D721Med (cell line): Measurements from ENCODE around the gene PARP12.

Experiments
- DNase-seq: peaks from one replicate; pipeline ENCODE4 v3.0.0; 2011; ENCODE audit warnings: low spot score; ENCODE audit not compliant: insufficient read length
- FAIRE-seq: peaks from 2 replicates; lab custom pipeline; 2011; peaks lifted over from hg19 to GRCh38; lab: Jason Lieb, UNC
- TF ChIP-seq, protein P1 (sequence below): IDR thresholded peaks from 2 replicates; pipeline ENCODE4 v1.5.1; 2012; ENCODE audit warnings: mild to moderate bottlenecking, control low read depth; ENCODE audit not compliant: insufficient read depth; ENCODE audit errors: missing control alignments

The PARP12 gene

DNA sequence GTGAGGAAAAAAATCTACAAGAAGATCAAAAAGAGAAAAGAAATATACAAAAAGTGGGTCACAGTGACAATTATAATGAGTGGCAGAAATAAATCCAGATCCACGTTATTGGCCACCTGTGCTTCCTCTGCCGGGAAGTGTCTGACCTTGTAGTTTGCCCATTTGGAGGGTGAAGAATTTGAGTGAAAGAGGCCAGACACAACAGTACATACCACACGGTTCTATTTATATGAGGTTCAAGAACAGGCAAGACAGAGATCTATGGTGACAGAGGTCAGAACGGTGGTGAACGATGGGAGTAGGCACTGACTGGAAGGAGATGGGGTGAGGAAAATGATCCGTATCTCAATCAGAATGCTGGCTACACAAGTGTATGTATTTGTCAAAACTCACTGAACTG is 17.1 kb downstream of the PARP12 start:
- no peak for FAIRE-seq
- TF ChIP-seq, protein P1, sequence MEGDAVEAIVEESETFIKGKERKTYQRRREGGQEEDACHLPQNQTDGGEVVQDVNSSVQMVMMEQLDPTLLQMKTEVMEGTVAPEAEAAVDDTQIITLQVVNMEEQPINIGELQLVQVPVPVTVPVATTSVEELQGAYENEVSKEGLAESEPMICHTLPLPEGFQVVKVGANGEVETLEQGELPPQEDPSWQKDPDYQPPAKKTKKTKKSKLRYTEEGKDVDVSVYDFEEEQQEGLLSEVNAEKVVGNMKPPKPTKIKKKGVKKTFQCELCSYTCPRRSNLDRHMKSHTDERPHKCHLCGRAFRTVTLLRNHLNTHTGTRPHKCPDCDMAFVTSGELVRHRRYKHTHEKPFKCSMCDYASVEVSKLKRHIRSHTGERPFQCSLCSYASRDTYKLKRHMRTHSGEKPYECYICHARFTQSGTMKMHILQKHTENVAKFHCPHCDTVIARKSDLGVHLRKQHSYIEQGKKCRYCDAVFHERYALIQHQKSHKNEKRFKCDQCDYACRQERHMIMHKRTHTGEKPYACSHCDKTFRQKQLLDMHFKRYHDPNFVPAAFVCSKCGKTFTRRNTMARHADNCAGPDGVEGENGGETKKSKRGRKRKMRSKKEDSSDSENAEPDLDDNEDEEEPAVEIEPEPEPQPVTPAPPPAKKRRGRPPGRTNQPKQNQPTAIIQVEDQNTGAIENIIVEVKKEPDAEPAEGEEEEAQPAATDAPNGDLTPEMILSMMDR: no peak
- DNase-seq: no peak

DNA sequence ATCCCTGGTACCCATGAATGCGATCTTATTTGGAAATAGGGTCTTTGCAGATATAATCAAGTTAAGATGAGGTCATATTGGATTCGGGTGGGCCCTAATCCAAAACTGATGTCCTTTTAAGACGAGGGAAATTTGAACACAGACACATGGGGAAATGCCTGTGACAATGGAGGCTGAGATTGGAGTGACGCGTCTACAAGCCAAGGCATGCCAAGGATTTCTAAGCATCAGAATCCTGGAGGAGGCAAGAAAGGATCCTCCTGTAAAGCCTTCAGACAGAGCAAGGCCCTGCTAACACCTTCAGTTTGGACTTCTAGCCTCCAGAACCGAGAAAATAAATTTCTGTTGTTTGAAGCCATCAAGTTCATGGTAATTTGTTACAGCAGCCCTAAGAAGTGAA is 18.5 kb downstream of the PARP12 start:
- FAIRE-seq (no peak), DNase-seq (no peak)
- TF ChIP-seq, protein P1: no peak

DNA sequence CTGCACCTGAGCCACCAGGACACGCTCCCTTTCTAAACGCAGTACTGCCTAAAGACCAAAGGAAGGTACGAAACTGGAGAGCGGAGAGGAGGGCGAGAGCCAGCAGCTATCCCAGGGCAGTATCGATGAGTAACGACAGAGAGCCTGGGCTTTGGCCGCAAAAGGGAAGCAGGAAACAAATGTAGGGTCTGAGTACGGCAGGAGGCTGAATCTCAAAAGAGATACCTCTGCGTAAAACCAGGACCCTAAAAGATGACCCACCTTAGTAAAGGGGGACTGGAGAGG is 20.4 kb downstream of the PARP12 start:
- TF ChIP-seq, protein P1: no peak
- FAIRE-seq: no peak
- no peak for DNase-seq

DNA sequence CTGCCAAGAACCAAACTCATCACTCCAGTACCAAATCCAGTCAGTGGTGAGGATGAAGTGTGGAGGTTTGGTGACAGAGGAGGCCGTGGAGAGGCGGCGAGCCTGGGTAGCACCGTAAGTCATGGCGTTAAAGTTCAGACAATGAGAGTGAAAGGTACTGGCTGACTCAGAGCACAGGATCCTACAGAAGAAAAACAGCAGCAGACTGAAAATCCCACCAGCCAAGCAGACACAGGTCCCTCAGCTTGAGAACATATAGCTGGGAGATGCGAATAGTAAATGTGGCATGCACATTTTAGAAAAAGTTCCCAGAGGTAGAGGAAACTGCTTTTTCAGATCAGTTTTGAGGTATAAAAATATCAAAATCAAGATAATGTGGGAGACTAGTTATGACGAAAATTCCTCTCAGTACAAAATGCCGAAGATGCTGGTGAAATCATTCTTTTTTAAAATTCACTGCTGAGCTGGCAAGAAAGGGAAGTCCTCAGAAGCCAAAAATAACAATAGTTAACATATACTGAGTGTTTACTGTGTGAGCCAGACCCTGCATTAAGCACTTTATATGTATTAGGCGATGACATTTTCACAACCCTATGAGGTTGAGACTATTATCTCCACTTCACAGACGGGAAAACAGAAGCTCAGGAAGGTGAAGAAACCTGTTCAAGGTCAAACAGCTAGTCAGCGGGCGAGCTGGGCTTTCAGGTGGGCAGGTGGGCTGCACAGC is 20.9 kb downstream of the PARP12 start:
- TF ChIP-seq, protein P1: no peak
- FAIRE-seq (no peak), DNase-seq (no peak)

DNA sequence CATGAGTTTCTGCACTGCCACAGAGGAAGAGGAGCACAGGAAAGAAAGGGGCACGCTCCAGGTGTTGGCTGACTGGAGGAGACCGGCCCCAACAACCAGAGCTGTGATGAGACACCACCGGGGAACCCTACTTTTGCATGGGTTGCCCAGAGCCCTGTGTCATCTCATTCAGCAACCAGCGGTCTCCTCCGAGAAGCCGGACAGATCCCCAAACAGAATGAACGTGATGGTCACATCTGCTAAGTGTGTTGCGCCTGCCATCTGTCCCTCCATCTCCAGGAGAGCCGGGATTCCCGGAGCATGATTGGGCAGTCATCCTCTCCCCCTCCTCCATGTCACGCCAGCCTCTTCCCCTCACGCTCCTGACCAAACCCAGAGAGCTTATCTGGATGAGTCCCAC is 22.9 kb downstream of the PARP12 start:
- no peak for FAIRE-seq
- DNase-seq: no peak
- TF ChIP-seq, protein P1: no peak

DNA sequence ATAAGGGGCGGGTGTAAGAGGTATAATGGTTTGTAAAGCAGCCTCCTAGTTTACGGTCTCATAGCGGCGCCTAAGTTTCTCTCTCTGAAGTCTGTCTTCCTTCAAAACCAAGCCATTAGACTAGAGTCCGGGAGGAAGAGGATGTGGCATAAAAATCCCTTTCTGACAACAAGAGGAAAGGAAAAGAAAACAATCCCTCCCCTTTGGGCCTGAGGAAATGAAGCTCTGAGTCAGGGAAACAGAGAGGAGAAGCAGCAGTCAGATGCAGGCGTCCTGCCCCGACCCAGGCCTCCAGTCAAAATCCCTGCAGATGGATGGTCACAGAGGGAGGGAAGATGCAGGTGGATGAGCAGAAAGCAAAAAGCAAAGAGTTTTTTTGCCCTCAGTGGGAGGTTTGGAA is 23.7 kb downstream of the PARP12 start:
- DNase-seq (no peak), FAIRE-seq (no peak)
- TF ChIP-seq, protein P1: no peak

DNA sequence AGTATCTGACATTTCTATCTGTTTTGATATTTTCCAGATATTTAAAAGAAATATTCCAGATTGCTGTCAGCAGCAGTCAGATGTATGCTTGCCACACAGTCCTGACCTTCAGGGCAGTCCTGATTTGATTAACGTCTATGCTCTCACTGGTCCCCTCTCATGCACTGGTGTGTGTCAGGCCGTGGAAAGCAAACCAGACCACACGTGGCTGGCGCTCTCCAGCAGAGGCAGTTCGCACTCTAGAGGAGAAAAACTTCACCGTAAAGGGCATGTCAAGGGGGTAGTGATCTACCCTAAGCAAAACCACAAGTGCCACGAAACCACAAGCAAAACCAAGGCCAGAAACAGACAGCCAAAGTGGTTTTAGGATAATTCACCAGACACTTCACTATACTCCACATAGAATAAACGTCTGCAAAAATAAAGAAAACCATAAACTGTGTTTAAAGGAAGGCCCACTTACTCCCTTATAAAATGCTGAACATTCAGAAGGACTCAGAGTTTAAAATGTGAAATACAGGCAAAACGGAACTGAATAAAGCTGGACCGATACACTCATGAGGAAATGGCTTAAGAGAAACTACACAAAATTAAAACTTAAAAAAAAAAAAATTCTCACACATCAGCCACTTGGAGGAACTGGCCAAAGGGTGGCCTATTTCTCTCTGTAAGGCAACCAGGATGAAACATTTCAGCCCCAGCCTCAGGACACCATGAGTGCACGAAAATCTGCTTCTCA is 26.4 kb downstream of the PARP12 start:
- DNase-seq: no peak
- no peak for FAIRE-seq
- TF ChIP-seq, protein P1: no peak
